GM18868 (cell line): ENCODE results near the gene GABRB3.

Source experiments
- ATAC-seq: cut with Tn5 transposase; IDR thresholded peaks from one replicate; pipeline ENCODE4 v1.9.1; 2021; ENCODE audit warnings: mild to moderate bottlenecking, moderate library complexity; ENCODE audit not compliant: unreplicated experiment

GABRB3 gene

DNA sequence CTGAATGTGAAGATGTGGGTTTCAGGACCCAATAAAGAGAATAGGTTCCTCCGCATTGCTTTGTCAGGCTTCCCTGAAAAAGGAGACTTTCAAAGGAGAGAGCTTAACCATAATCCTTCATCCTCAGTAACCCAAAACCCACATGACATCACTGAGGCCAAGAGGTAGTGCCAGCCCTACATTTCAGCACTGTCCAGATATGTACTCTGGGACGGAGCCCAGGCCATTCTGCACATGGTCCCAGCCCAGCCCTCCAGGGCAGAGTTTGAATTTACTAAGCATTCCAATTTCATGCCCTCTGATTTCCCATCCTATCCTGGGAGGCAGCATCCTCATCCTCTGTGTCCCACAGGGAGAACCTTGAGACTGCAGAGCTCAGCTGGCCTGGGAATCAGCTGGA is 210.5 kb downstream of the GABRB3 start:
- ATAC-seq, result no peak

- no peak for ATAC-seq
These were observed 211.0 kb downstream of the GABRB3 start for GRCh38 chr15:26561896-26562295.

- no peak for ATAC-seq
These were observed 211.7 kb downstream of the GABRB3 start for GRCh38 chr15:26561130-26561529.

DNA sequence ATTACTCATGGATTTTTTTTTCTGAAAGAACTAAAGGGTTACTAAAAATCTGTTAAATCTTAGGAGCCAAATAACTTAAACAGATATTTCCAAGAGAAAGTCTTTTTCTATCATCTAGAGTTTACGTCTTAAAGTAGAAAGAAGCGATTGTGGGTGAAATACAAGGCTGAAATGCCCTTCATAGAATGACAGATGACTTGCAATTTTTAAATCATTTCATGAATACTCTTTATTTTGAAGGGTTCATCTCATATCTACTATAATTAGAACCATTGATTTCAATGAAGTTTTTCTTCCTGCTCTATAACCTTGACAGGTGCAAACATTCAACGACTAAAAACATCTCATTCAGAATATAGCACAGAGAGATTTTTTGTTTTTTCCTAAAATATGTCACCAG is 217.0 kb downstream of the GABRB3 start:
- no peak for ATAC-seq

DNA sequence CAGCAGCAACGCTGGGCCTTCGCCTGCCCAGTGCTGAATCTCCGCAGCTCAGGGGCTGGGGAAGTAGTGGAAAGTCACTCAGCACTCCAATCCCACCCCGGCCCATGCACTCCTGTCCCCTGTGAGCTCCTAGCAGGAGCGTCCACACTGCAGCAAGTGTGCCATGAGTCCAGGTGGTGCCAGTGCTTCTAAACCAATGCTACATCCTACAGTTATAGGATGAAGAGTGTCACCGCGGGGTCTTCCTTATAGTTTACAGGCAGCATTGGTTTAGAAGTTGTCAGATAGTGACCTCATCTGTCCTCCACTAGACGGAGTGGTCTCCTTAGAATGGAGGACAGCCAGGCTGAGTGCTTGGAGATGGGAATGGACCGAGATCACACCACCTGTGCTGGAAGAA is 221.4 kb downstream of the GABRB3 start:
- no peak for ATAC-seq

DNA sequence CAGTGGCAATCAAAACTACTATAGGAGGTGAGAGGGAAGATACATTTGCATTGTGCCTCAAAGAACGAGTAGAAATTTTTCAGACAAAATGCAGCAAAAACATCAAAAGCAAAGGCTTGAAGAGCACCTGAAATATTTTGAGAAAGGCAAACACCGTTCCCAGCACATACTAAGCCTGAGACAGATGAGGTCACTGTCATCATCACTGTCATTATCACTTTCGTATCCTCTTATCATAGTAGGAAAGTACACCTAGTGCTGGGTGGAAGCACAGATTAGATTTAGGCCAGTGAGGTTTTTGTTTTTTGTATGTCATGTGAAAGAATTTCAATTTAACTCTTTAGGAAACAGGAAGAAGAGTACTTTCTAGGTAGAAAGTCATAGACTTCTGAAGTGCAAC is 222.0 kb downstream of the GABRB3 start:
- ATAC-seq, result no peak

- no peak for ATAC-seq
These were observed 235.2 kb downstream of the GABRB3 start for GRCh38 chr15:26537663-26538062.

DNA sequence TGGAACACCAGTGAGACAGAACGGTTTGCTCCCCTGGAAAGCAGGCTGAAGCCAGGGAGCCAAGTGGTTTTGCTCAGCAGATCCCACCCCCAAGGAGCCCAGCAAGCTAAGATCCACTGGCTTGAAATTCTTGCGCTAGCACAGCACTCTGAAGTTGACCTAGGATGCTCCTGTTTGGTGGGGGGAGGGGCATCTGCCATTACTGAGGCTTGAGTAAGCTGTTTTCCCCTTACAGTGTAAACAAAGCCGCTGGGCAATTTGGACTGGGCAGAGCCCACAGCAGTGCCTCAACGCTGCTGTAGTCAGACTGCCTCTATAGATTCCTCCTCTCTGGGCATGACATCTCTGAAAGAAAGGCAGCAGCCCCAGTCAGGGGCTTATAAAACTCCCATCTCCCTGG is 241.4 kb downstream of the GABRB3 start:
- no peak for ATAC-seq

- ATAC-seq, result no peak
These were observed 247.8 kb downstream of the GABRB3 start for GRCh38 chr15:26525096-26525495.

DNA sequence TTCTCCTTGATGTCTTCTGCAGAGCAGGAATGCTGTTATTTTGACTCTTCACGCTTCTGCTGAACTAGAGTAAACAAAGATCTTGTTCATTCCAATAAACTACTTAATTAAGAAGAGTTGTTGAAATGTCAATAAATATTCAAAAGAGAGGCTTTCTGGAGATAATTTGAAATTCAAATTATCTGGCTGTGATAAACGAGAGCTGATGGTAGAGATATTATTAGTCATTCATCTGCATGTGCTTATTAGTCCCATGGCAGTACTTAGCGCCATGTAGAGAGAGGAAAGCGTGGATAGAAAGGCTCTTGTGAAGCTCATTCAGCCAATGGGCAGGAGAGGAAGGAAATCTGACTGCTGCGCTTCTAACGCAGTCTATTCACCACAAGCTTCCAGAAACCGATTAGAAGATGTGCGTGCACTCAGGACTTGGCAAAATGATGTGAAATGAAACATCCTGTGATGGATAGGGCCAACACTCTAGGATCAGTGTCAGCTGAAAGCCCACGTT is 251.1 kb downstream of the GABRB3 start:
- no peak for ATAC-seq

DNA sequence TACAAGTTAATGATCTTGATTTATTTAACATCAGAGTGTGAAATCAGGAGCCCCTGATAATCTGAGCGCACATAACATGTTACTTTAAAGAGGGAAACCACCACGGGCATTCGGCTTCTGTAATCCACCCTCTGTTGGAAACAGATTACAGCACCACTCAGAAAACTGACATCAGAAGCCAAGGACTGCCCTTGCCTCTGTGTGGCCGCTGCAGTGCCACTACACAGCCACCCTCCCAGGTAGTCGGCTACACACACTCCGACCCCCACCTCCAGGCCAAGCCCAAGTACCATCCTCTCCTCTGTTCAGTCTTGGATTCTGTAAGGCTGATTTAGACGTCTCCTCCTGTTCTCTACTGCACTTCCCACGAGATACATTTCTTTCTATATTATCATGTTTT is 251.7 kb downstream of the GABRB3 start:
- no peak for ATAC-seq

GRCh38 chr15:26518885-26519284 is 254.0 kb downstream of the GABRB3 start:
- no peak for ATAC-seq

GRCh38 chr15:26516102-26516980 is 256.5 kb downstream of the GABRB3 start:
- no peak for ATAC-seq

GRCh38 chr15:26504009-26504408 is 268.9 kb downstream of the GABRB3 start:
- ATAC-seq, result no peak
